Lung (tissue), 12 donors: ENCODE data around the gene NDFIP2. TPM values are rescaled to one million over a fixed set of nuclear protein-coding genes. Genes with fewer than 3 reads are reported as not detected.

ENCODE experiments used
- ATAC-seq: fragments of 200-7000 bp; cut with Tn5 transposase; one replicate; pipeline ENCODE4 v1.9.1; 2020; ENCODE audit warnings: moderate number of reproducible peaks; ENCODE audit not compliant: insufficient read depth, low FRiP score
- DNase-seq, 3 donors: peaks; one replicate each; pipeline ENCODE4 v3.0.0-alpha.2; 2013 to 2017
- H3K27ac ChIP-seq, 2 donors: one replicate each; pipeline ENCODE4 v1.5.1; 2013; ENCODE audit warnings: mild to moderate bottlenecking in 2 of 2, moderate library complexity in 2 of 2, control low read depth in 1 of 2, inconsistent platforms in 1 of 2, low read depth in 1 of 2, low read length in 1 of 2
- H3K27me3 ChIP-seq, 3 donors: one replicate each; pipeline ENCODE4 v1.5.1; 2013; ENCODE audit warnings: low read length in 2 of 3; ENCODE audit not compliant: control insufficient read depth in 3 of 3, insufficient read depth in 3 of 3
- H3K36me3 ChIP-seq, 4 donors: one replicate each; pipeline ENCODE4 v1.5.1; 2013; ENCODE audit warnings: low read length in 4 of 4, mild to moderate bottlenecking in 1 of 4, moderate library complexity in 1 of 4; ENCODE audit not compliant: control insufficient read depth in 4 of 4, insufficient read depth in 4 of 4
- H3K4me1 ChIP-seq, 5 donors: one replicate each; pipeline ENCODE4 v1.5.1; 2013; ENCODE audit warnings: low read length in 5 of 5, mild to moderate bottlenecking in 2 of 5, moderate library complexity in 1 of 5; ENCODE audit not compliant: control insufficient read depth in 5 of 5, insufficient read depth in 5 of 5
- H3K4me3 ChIP-seq: one replicate; pipeline ENCODE4 v1.5.1; 2013; ENCODE audit warnings: mild to moderate bottlenecking, control low read depth, moderate library complexity
- H3K9ac ChIP-seq, 2 donors: one replicate each; pipeline ENCODE4 v1.5.1; 2013; ENCODE audit warnings: low read length in 2 of 2, control low read depth in 1 of 2; ENCODE audit not compliant: insufficient read depth in 1 of 2
- H3K9me3 ChIP-seq, 4 donors: one replicate each; pipeline ENCODE4 v1.5.1; 2013; ENCODE audit warnings: low read length in 3 of 4, mild to moderate bottlenecking in 1 of 4, moderate library complexity in 1 of 4; ENCODE audit not compliant: control insufficient read depth in 4 of 4, insufficient read depth in 3 of 4
- CTCF ChIP-seq: IDR thresholded peaks from 2 replicates; pipeline ENCODE4 v1.5.1; 2012; ENCODE audit warnings: mild to moderate bottlenecking; ENCODE audit errors: control extremely low read depth, extremely low read depth
- WGBS, 2 donors: extraction: QIAGEN DNeasy Blood & Tissue Kit; methylation state at CpG; one replicate each; pipeline ENCODE4 v1.1.7; 2013; 5-methylcytosine and 5-hydroxymethylcytosine counted together
- polyA plus RNA-seq, 2 donors: library from polyadenylated mRNA; stranded (reverse); fragments of 200-250 nt; gene quantifications; one replicate each; pipeline ENCODE4 v1.2.1, GENCODE V29; 2013
- total RNA-seq, 2 donors: library from RNA; depleted of rRNA in 1 of 2; stranded (reverse); fragments of >200 nt in 1 of 2; gene quantifications; one replicate each; pipeline ENCODE4 v1.2.1, GENCODE V29; 2014 to 2021
- donor health status: control.
- donor health status: control.
- donor health status: Bipolar disorder and iron deficiency.
- donor health status: healthy.
- donor health status: DM: yes; HTN: yes; CAD: no.

NDFIP2 gene
- total and polyA plus RNA-seq, 4 donors: 14.0 to 38.4 (median 23.2) TPM

DNA sequence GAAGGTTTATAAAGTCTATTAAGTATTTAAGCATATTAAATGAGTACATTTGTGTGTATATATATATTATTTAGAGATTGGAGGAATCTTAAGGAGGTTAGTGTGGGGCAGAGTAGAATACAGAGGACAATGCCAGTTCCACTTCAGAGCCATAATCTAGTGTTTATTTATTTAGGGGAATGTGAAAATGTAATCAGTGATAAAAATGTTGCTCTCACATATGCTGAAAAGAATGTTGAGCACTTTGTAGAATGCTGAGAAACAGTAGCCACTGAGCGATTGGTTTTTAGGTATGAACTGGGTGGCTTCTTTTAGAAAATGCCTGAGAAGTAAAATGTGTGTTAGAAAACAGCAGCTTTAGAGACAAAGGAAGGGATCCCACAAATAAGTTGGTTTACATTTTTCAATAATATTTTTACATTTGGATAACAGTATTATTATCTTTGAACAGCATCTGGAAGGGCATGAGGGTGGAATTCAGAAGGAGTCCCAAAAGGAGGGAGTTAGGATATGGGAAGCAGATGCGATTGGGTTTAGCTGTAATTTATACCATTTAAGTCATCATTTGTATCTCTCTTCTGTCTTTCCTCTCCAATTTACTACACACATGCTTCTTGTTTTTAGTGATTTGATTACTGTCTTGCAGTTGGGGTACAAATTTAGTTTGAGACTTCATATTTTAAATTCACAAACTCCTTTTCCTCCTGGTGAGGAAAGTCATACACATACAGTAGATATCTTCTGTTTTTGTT is 68.6 kb downstream of the NDFIP2 start:
- no peak overlapping the region for H3K4me3 ChIP-seq
- no peak for TF ChIP-seq CTCF
- no peaks in the 10 kb centered on the region for H3K27me3 ChIP-seq
- peak overlapping the region in 1 of 2 donors; percentile 63 for H3K9ac ChIP-seq
- H3K36me3 ChIP-seq: peaks cover 0 to 2% (median 0%) of the 10 kb centered on the region in 4 donors
- peak in 2 of 3 donors; percentile 29 to 33 for DNase-seq
- WGBS, 2 donors: 64 to 82% methylated on average over 2 of the region's 2 CpGs
- H3K27ac ChIP-seq: no peak overlapping the region
- no peaks in the 10 kb centered on the region for H3K9me3 ChIP-seq
- no peak for ATAC-seq
- H3K4me1 ChIP-seq: peaks cover 0 to 8% (median 0%) of the 10 kb centered on the region in 5 donors

DNA sequence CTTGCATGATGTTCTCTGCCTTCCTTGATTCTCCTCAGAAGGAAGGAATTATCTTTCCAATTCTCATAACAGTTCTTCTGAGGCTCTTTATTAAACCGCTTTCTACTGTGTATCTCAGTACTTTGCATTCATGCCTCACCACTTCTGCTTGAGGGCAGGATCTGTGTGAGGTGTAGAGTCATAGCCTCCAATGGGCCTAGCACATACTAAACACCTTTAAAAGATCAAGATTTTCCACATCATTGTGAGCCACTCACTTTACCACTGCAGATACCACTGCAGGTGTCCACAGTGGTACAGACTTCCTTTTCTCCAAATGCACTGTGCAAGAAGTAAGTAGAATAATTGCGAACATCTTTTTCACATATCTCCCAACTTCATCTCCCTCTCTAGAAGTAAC is 76.7 kb downstream of the NDFIP2 start:
- no peak overlapping the region for H3K27ac ChIP-seq
- H3K4me1 ChIP-seq: no peaks in the 10 kb centered on the region
- no peak for TF ChIP-seq CTCF
- 97% methylated on average over 2 of the region's 2 CpGs for WGBS, 2 donors
- peaks cover 0 to 17% (median 4%) of the 10 kb centered on the region in 4 donors for H3K9me3 ChIP-seq
- no peak overlapping the region for H3K9ac ChIP-seq
- H3K4me3 ChIP-seq: no peak overlapping the region
- DNase-seq (no peak), ATAC-seq (no peak)
- no peaks in the 10 kb centered on the region for H3K27me3 ChIP-seq
- no peaks in the 10 kb centered on the region for H3K36me3 ChIP-seq

GRCh38 chr13:79560954-79561353 is 80.0 kb downstream of the NDFIP2 start:
- H3K4me1 ChIP-seq: no peaks in the 10 kb centered on the region
- no peaks in the 10 kb centered on the region for H3K36me3 ChIP-seq
- H3K9me3 ChIP-seq: peaks cover 0 to 24% (median 4%) of the 10 kb centered on the region in 4 donors
- WGBS, 2 donors: 88 to 95% methylated on average over 2 of the region's 2 CpGs
- no peak overlapping the region for H3K4me3 ChIP-seq
- ATAC-seq: no peak
- H3K27me3 ChIP-seq: no peaks in the 10 kb centered on the region
- H3K27ac ChIP-seq: no peak overlapping the region
- H3K9ac ChIP-seq: no peak overlapping the region
- DNase-seq: no peak
- TF ChIP-seq CTCF: no peak
